Right lung (tissue), 5 donors: ENCODE data around the gene MCTP1. TPM values are rescaled to one million over a fixed set of nuclear protein-coding genes. Genes with fewer than 3 reads are reported as not detected.
"Not testable (repeated sequence)": the region's sequence is repeated elsewhere in the genome, so short reads cannot be mapped to it uniquely, and the experiment has no call there.

Experiments used
- DNase-seq, 2 donors: peaks; one replicate each; pipeline ENCODE4 v3.0.0-alpha.2; 2013
- polyA plus RNA-seq, 5 donors: library from polyadenylated mRNA; unstranded; fragments of 120-200 nt; gene quantifications; one replicate each; pipeline versions ENCODE4 v1.2.1 to v1.2.3, GENCODE V29; 2013; ENCODE audit warnings: inconsistent platforms in 1 of 5, low replicate concordance in 1 of 5; ENCODE audit not compliant: insufficient read length in 5 of 5, insufficient read depth in 1 of 5

The MCTP1 gene
- polyA plus RNA-seq, 5 donors, result 3.2 to 6.4 (median 5.5) TPM

- DNase-seq, result no peak
These were observed 255.1 kb downstream of the MCTP1 start for GRCh38 chr5:95029569-95030366.

DNA sequence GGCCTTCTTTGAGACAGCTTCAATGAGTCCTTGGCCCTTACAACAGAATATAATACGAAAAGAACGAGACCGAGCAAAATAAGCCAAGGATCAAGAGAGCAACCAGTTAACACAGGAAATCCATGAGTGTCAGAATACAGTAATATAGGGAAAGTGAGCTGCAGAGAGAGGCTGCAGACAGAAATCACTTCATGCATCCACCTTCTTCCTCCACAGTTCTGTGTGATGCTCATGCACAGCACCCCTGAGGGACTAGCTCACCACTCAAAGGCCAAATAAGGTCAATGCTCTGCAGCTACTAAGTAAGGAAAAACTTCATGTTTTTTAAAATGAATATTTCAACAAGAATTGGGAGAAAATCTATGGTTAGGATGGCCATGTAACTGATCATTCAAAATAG lies 257.1 kb downstream of the MCTP1 start:
- DNase-seq, result no peak

GRCh38 chr5:95027151-95027721 lies 257.7 kb downstream of the MCTP1 start:
- no peak for DNase-seq

GRCh38 chr5:95026718-95027117 lies 258.2 kb downstream of the MCTP1 start:
- no peak for DNase-seq

GRCh38 chr5:95022967-95023695 lies 261.8 kb downstream of the MCTP1 start:
- DNase-seq, result no peak

DNA sequence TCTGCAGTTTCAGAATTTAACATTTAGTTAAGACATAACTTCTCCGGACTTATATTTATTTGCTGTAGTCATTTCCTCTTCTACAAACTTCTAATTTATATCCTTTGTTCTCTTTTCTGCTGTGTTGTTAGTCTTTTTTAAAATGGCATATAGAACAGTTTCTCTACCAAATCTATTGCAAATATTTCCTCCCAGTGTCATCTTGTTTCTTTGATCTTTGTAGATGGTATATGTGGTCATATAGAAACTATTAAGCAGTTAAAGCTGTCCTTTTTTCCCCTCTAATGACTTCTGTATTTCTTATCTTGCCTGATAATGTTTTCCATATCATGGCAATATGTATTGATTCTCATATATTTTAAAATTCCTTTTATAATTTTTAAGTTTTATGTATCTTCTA lies 264.5 kb downstream of the MCTP1 start:
- DNase-seq, result no peak

GRCh38 chr5:95018946-95019345 lies 265.9 kb downstream of the MCTP1 start:
- DNase-seq, result no peak

GRCh38 chr5:95018511-95018910 lies 266.4 kb downstream of the MCTP1 start:
- no peak for DNase-seq

DNA sequence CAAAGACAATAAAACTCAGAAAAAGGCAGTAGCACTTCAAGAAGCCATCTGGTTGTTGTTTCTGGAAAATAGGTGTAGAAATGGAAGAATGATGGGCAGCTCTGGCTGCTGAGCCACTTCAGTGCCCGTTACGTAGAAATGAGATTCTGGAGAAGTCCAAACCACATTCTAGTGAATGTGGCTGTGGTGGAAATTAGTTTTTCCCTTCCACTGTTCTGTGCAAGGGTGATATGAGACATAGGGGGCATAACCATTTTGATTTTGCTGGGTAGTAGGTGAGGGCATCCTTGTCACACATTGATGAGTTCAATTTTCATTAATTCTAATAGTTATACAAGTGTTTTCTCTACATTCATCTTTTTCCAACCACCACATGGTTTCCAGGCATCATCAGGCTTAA lies 275.1 kb downstream of the MCTP1 start:
- DNase-seq, result no peak

DNA sequence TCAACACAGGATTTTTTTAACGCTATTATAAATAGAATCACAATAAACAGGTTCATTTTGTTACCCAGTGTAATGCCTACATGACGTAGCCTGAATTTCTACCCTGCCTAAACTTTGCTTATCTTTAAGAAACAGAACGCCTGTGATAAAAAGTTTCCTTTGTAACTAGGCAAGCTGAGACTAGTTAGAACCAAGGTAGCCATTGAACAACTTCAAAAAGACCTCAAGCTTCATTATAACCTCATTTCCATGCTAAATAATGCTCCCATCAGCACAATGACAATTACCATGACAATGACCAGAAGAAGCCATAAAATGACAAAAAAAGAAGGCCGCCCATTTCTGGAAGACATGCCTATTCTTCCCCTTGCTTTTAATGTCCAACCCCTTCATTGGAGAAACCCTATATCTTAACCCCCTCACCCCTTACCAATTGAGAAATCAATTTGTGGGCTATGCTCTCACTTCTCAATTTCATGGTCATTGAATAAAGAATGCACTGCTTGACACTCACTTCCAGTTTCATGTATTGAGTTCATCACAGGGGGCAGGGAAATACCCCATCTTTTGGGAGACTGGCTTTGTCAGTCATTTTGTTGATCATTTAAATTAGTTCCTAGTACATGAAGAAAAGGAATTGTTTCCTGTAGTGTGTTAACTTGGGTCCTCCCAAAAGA lies 276.8 kb downstream of the MCTP1 start:
- DNase-seq, result no peak

GRCh38 chr5:95005811-95006210 lies 279.1 kb downstream of the MCTP1 start:
- no peak for DNase-seq

- DNase-seq, result no peak
These were observed 286.2 kb downstream of the MCTP1 start for GRCh38 chr5:94998670-94999069.

DNA sequence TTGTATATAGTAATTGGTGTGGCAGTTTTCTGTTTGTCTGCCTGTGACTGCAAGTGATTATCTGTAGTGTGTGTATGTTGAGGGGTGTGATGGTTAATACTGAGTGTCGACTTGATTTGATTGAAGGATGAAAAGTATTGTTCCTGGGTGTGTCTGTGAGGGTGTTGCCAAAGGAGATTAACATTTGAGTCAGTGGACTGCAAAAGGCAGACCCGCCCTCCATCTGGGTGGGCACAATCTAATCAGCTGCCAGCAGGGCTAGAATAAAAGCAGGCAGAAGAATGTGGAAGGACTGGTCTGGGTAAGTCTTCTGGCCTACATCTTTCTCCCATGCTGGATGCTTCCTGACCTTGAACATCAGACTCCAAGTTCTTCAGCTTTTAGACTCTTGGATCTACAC lies 290.4 kb downstream of the MCTP1 start:
- DNase-seq, result not testable (repeated sequence)

GRCh38 chr5:94993491-94993890 lies 291.4 kb downstream of the MCTP1 start:
- DNase-seq, result no peak

- DNase-seq, result no peak
These were observed 292.6 kb downstream of the MCTP1 start for GRCh38 chr5:94992325-94992724.

- DNase-seq, result no peak
These were observed 300.9 kb downstream of the MCTP1 start for GRCh38 chr5:94983861-94984535.

DNA sequence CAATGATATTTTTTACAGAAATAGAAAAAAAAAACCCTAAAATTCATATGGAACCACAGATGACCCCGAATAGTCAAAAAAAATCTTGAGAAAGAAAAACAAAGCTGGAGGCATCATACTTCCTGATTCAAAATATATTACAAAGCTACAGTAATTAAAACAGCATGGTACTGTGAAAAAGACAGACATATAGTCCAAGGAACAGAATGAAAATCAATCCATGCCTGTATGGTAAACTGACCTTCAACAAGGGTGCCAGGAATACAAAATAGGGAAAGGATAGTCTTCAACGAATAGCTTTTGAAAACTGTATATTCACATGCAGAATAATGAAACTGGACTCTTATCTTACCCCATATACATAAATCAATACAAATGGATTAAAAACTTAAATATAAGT lies 307.5 kb downstream of the MCTP1 start:
- no peak for DNase-seq

GRCh38 chr5:94976853-94977252 lies 308.0 kb downstream of the MCTP1 start:
- no peak for DNase-seq

- DNase-seq, result no peak
These were observed 312.6 kb downstream of the MCTP1 start for GRCh38 chr5:94972268-94972667.

DNA sequence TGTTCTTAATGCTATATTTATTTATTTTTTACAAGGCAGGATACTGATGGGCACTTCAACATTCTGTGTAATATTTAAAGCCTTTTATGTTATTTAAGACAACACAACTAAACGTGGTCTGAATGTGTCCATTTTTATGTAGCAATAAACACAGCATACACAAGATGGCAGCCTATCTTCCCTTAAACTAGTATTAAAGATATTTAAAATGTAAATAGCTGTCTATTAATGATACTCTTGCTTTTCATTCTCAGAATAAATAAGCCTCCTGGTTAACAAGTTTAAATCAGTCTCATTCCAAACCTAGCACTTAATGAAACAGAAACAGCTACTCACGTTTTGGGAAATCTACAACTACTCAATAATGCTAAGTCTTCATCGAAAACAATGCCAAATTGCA lies 315.7 kb downstream of the MCTP1 start:
- DNase-seq, result peak in 1 of 2 donors; percentile 6

- DNase-seq, result peak; percentile 26 to 45
These were observed 316.3 kb downstream of the MCTP1 start for GRCh38 chr5:94968507-94969095.
